Measurements from ENCODE around the gene FCRLA. TPM values are rescaled to one million over a fixed set of nuclear protein-coding genes. Genes with fewer than 3 reads are reported as not detected.
A peak's percentile ranks its signal among the peaks of the same experiment; 100 is the strongest.
"Not testable (repeated sequence)": the region's sequence is repeated elsewhere in the genome, so short reads cannot be mapped to it uniquely, and the experiment has no call there.

The FCRLA gene, protein sequence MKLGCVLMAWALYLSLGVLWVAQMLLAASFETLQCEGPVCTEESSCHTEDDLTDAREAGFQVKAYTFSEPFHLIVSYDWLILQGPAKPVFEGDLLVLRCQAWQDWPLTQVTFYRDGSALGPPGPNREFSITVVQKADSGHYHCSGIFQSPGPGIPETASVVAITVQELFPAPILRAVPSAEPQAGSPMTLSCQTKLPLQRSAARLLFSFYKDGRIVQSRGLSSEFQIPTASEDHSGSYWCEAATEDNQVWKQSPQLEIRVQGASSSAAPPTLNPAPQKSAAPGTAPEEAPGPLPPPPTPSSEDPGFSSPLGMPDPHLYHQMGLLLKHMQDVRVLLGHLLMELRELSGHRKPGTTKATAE
- 133 TPM for polyA plus RNA-seq (2012; ENCODE audit: missing spikeins)

DNA sequence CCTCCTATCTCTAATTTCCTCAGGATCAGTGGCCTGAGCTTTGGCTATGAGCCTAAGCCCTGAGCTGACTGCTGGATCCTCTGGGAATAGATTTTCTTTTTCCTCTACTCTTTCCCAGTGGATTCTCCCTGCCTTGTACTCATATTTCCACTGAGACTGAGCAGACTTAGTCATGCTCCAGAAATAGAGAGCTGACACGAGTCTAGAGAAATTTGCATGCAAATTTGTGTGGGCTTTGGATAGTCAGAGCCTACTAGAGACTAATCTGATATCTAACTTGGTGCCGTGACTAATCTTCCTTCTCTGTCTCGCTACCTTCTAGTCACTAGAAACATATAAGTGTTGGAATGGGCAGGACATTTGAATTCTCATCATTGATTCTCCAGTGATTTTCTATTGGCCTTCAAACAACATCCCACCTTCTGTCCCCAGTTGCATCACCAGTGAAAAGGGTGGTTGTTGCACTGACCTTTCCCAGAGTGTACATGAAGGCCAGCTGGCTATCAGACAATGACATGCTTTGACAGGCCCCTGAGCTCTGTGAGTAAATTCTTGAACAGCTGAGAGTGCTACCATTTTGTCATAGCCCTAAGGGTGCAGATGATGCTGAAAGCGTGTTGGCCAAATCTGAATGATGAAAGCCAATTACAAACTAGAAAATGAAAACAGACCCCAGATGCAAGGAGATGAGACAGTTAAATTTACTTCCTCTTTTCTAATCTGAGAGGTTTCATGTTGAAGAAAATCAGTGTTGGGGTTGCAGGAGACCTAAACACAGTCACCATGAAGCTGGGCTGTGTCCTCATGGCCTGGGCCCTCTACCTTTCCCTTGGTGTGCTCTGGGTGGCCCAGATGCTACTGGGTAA is at the start of gene FCRLA:
Gene FCRLA, plus strand, starts transcription at position 748 of the 866 bp plus-strand sequence. Its CDS starts 36 bp downstream, at position 784.
- DNase-seq (ENCODE audit: insufficient read length): peak; percentile 23
- TF ChIP-seq TAF1 (IDR thresholded peaks at IDR 0.05; ENCODE audit: borderline replicate concordance, low read depth, low read length) (peak; percentile 80; the same call in 1 of the 2 replicates), POLR2AphosphoS5 (IDR thresholded peaks at IDR 0.05; ENCODE audit: low read depth, low read length) (peak; percentile 93), POLR2A (IDR thresholded peaks at IDR 0.05; ENCODE audit: low read depth, low read length) (peak; percentile 96)
- FAIRE-seq: peak; percentile 98

DNA sequence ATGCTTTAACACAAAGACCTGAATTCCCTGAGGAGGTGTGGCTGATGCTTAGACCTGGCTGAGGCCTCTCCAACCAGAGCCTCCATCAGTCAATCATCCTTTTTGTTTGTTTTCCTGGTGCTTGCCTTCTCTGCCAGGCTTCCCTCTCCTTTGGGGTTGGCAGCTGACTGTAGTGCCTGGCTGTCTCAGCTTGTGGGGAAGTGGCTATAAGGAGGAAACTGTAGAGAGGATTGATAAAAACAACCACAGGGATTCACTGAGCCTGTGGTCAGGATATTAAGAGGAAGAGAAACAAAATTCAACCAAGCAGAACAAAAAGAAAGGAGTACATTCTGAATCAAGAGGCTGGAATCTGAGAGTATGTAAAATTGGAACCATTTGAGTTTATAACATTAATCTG is 48.5 kb upstream of the FCRLA start:
- DNase-seq (ENCODE audit: insufficient read length): not testable (repeated sequence)
- FAIRE-seq: peak; percentile 27

DNA sequence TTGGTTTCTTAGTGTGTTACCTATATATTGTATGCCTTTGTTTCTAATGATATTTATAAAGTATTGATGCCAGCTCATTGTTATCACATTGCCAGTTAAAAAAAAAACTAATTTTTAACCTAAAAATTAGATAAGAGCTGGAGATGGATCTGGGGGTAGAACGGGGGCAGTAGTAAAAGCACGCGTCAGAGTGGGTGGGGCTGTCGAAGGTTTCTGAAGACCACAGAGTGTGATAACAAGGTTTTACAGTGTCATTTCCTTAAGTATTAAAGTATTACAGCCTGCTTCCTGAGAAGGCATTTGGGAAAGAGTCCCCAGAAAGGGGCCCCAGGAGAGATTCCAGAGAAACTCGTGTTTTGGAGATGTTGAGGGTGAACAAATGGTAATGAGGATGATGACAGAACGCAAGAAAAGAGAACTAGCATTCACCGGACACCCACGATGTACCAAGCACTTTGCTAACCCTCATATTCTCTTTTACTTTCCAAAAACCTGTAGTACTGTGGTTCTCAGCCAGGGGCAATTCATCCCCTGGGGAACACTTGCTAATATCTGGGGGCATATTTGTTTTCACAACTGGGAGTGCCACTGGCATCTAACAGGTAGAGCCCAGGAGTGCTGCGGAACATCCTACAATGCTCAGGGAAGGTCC is 45.2 kb upstream of the FCRLA start:
- not testable (repeated sequence) for DNase-seq (ENCODE audit: insufficient read length)
- peak; percentile 53 for FAIRE-seq

DNA sequence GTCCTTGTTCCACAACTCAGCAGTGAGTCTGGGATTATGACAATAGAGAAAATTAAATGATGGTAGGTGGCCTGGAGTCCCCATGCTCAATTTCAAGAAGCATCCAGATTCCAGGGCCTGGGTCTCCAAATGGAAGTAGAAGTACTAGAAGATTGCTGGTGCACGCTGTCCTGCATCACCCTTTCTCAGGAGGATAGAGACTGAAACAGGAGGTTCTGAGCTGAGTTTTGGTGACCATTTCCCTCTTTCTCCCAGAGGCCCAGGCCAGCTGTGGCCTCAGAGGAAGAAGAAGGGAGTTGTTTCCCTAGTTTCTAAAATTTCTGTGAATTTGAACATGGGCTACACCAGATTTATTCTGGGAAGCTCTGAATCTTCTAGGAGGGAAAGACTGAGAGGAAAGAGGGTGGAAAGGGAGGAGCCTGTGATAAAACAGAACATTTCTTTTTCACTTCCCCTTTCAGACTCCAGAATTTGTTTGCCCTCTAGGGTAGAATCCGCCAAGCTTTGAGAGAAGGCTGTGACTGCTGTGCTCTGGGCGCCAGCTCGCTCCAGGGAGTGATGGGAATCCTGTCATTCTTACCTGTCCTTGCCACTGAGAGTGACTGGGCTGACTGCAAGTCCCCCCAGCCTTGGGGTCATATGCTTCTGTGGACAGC is 44.2 kb upstream of the FCRLA start, which contains the start of gene FCGR2B:
Gene FCGR2B, plus strand, starts transcription at position 460 of the 656 bp plus-strand sequence. Its CDS starts 99 bp downstream, at position 559.
- FAIRE-seq: peak; percentile 97
- not testable (repeated sequence) for DNase-seq (ENCODE audit: insufficient read length)

DNA sequence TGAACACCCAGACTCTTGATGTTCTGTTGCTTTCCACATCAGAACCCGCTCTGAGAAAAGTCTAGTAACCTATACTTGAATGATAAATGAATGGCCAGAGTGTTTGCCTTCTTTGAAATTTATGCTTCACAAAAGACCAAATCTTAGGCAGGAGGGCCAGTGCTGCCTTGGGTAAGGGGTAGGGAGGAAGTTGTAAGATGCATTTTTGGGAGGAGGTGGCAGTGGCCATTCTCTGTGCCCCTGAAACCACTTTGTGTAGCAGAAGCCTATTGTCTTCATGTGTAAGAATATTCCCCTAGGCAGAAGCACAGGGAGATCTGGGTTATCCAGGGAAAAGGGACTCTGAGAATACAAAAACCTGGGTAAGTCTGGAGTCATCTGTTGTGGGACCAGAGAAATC is 43.5 kb upstream of the FCRLA start:
- not testable (repeated sequence) for FAIRE-seq; DNase-seq (ENCODE audit: insufficient read length)

DNA sequence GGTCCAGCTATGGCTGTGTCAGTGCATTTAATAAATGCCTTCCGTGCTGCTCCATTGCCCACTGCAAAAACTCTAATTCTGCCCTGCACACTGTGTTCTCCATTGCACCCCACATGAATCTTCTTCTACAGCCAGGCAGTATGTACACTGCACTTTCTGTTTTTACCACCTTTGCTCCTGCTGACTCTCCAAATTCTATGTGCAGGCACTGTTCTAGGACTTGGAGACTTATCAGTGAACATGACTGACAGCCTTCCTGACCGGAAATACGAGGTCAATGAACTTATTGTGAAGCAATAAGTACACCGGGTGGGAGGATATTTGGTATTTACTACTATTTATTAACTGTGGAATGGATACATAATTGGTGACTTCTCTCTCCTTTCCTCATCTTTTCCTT is 42.3 kb upstream of the FCRLA start:
- not testable (repeated sequence) for DNase-seq (ENCODE audit: insufficient read length)
- peak; percentile 51 for FAIRE-seq

DNA sequence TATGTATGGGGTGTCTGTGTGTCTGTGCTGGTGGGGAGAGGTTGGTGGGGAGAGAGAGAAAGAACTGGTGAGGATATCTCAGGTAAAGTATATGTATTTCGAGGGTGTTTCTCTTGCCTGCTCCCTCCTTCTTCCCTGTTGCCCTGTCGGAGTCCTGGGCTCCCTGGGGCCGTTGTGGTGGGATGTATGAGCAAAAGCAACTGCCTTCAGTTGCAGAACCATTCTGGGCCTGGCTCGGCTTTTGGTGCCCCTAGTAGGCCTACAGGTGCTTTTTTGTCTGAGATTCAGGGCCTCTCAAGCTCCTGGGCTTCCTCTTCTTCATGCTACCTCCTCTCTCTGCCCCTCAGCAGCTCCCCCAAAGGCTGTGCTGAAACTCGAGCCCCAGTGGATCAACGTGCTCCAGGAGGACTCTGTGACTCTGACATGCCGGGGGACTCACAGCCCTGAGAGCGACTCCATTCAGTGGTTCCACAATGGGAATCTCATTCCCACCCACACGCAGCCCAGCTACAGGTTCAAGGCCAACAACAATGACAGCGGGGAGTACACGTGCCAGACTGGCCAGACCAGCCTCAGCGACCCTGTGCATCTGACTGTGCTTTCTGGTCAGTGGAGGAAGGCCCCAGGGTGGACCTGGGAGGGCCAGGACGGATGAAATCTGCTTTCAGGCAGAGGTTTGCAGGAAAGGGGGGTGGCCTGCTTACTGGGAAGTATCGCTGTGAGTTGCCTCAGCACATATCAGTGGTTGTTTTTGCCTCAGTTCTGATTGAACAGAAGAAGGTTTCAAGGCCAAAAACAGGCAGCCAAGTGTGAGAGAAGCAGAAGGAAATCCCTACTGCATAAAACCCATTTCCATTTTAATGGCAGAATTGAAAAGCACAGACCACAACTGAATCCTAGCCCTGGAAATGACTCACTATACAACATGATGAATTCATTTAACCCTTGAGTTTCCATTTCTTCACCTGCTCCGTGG is 35.7 kb upstream of the FCRLA start:
- not testable (repeated sequence) for FAIRE-seq; DNase-seq (ENCODE audit: insufficient read length)

DNA sequence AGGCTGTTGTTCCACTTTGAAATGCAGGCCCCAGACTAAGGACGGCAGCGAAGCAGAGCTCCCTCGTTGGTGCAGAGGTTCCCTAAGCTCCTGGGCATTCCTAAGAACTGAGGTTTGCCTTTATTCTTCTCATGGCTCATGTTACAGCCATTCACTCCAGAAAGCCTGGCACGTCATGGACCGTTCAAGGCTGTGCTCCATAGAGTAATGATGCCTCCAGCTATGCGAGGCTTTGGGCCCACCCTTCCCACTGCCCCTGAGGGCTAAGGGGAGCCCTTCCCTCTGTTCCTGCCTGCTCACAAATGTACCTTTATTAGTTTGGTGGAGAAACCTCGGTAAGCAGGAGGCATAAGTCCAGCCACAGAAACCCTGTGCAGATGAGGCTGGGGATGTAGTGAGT is 33.6 kb upstream of the FCRLA start:
- DNase-seq (ENCODE audit: insufficient read length); FAIRE-seq: not testable (repeated sequence)

DNA sequence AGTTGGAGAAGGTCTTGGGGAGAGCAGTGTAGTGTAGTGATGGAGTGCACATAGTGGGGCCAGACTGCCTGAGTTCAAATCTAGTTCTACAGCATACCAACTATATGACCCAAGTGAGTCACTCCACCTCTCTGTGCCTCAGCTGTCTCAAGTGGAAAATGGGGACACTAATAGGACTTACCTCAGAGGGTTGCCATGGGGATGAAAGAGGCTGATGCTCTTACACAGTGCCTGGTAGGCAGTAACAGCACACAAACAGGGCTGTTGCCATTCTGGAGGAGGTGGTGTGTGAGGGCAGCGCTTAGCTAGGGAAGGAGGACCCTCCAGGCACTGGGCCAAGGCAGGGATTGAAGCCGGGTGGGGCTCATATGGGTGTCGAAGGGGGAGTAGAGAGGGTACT is 32.6 kb upstream of the FCRLA start:
- not testable (repeated sequence) for DNase-seq (ENCODE audit: insufficient read length); FAIRE-seq

DNA sequence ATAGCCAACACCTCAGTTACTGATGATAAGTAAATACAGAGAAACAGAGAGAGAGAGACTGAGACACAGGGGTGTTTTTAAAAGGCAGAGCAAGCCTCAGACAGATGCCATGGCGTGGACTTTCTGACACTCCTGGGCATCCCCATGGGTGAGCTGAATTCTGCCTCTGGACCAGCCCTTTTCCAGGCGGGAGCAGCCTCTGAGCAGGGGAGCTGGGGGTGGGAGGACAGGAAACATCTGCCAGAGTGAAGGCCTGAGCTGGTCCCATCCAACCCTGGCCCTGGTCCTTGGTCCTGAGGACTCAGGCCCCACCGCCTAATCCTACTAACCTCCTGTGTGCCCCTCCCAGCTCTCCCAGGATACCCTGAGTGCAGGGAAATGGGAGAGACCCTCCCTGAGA is 32.1 kb upstream of the FCRLA start:
- FAIRE-seq: not testable (repeated sequence)

DNA sequence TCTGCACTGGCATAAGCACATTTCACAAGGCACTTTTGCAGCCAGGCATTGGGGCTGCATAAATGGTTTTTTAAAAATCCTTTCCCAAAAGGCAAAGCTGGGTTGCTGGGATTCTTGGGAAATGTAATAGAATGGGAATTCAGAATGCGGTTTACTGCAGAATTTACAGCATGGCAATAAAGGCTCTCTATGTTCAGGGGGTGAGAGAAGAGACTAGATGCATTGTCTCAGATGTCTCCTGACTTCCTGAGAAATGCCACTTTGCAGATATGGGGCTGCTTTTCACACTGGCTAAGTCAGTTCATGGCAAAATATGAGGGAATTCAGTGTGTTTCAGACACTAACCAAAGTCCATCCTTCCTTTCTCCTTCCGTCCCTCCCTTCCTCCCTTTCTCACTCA is 30.6 kb upstream of the FCRLA start:
- FAIRE-seq (no peak), DNase-seq (ENCODE audit: insufficient read length) (no peak)
- TF ChIP-seq POLR2A (IDR thresholded peaks at IDR 0.05; ENCODE audit: low read depth, low read length) (no peak), TAF1 (IDR thresholded peaks at IDR 0.05; ENCODE audit: borderline replicate concordance, low read depth, low read length) (no peak)

More for the DNA sequence above, 32.1 kb upstream of the FCRLA start:
- not testable (repeated sequence) for DNase-seq (ENCODE audit: insufficient read length)

All from GM12892 (cell line).